ENCODE measurements around the gene SMCHD1.
"Not testable (repeated sequence)": the region's sequence is repeated elsewhere in the genome, so short reads cannot be mapped to it uniquely, and the experiment has no call there.

Gene SMCHD1

GRCh38 chr18:2707551-2708168 is 52.1 kb downstream of the SMCHD1 start:
- no peak overlapping the region for H3K4me3 ChIP-seq (ENCODE audit: low read depth, low read length)
- DNase-seq (ENCODE audit: low read depth): no peak

- no peak overlapping the region for H3K4me3 ChIP-seq (ENCODE audit: low read depth, low read length)
- no peak for DNase-seq (ENCODE audit: low read depth)
Observed at GRCh38 chr18:2709316-2709715, 53.8 kb downstream of the SMCHD1 start.

GRCh38 chr18:2714140-2714539 is 58.6 kb downstream of the SMCHD1 start:
- no peak for DNase-seq (ENCODE audit: low read depth)
- no peak overlapping the region for H3K4me3 ChIP-seq (ENCODE audit: low read depth, low read length)

GRCh38 chr18:2715990-2716389 is 60.5 kb downstream of the SMCHD1 start:
- DNase-seq (ENCODE audit: low read depth): no peak
- H3K4me3 ChIP-seq (ENCODE audit: low read depth, low read length): no peak overlapping the region

GRCh38 chr18:2716394-2717326 is 61.1 kb downstream of the SMCHD1 start:
- DNase-seq (ENCODE audit: low read depth): no peak
- no peak overlapping the region for H3K4me3 ChIP-seq (ENCODE audit: low read depth, low read length)

- H3K4me3 ChIP-seq (ENCODE audit: low read depth, low read length): no peak overlapping the region
- no peak for DNase-seq (ENCODE audit: low read depth)
Observed at GRCh38 chr18:2717407-2717806, 61.9 kb downstream of the SMCHD1 start.

- no peak for DNase-seq (ENCODE audit: low read depth)
- no peak overlapping the region for H3K4me3 ChIP-seq (ENCODE audit: low read depth, low read length)
Observed at GRCh38 chr18:2719040-2719439, 63.5 kb downstream of the SMCHD1 start.

- H3K4me3 ChIP-seq (ENCODE audit: low read depth, low read length): no peak overlapping the region
- peak; percentile 19 for DNase-seq (ENCODE audit: low read depth)
Observed at GRCh38 chr18:2723207-2723606, 67.7 kb downstream of the SMCHD1 start.

- DNase-seq (ENCODE audit: low read depth): no peak
- no peak overlapping the region for H3K4me3 ChIP-seq (ENCODE audit: low read depth, low read length)
Observed at GRCh38 chr18:2729757-2730156, 74.2 kb downstream of the SMCHD1 start.

- H3K4me3 ChIP-seq (ENCODE audit: low read depth, low read length): no peak overlapping the region
- DNase-seq (ENCODE audit: low read depth): no peak
Observed at GRCh38 chr18:2736823-2737222, 81.3 kb downstream of the SMCHD1 start.

GRCh38 chr18:2740082-2740481 is 84.6 kb downstream of the SMCHD1 start:
- DNase-seq (ENCODE audit: low read depth); H3K4me3 ChIP-seq (ENCODE audit: low read depth, low read length): not testable (repeated sequence)

GRCh38 chr18:2746274-2746673 is 90.7 kb downstream of the SMCHD1 start:
- H3K4me3 ChIP-seq (ENCODE audit: low read depth, low read length): no peak overlapping the region
- DNase-seq (ENCODE audit: low read depth): no peak

GRCh38 chr18:2758309-2758708 is 102.8 kb downstream of the SMCHD1 start:
- no peak overlapping the region for H3K4me3 ChIP-seq (ENCODE audit: low read depth, low read length)
- no peak for DNase-seq (ENCODE audit: low read depth)

- DNase-seq (ENCODE audit: low read depth): no peak
- no peak overlapping the region for H3K4me3 ChIP-seq (ENCODE audit: low read depth, low read length)
Observed at GRCh38 chr18:2774669-2775068, 119.1 kb downstream of the SMCHD1 start.

GRCh38 chr18:2776601-2777000 is 121.1 kb downstream of the SMCHD1 start:
- H3K4me3 ChIP-seq (ENCODE audit: low read depth, low read length): no peak overlapping the region
- DNase-seq (ENCODE audit: low read depth): no peak

GRCh38 chr18:2777241-2777640 is 121.7 kb downstream of the SMCHD1 start:
- no peak overlapping the region for H3K4me3 ChIP-seq (ENCODE audit: low read depth, low read length)
- DNase-seq (ENCODE audit: low read depth): no peak

- H3K4me3 ChIP-seq (ENCODE audit: low read depth, low read length): no peak overlapping the region
- no peak for DNase-seq (ENCODE audit: low read depth)
Observed at GRCh38 chr18:2780750-2781149, 125.2 kb downstream of the SMCHD1 start.

GRCh38 chr18:2787225-2787624 is 131.7 kb downstream of the SMCHD1 start:
- H3K4me3 ChIP-seq (ENCODE audit: low read depth, low read length): no peak overlapping the region
- no peak for DNase-seq (ENCODE audit: low read depth)

GRCh38 chr18:2792395-2792794 is 136.9 kb downstream of the SMCHD1 start:
- no peak for DNase-seq (ENCODE audit: low read depth)
- no peak overlapping the region for H3K4me3 ChIP-seq (ENCODE audit: low read depth, low read length)

- no peak overlapping the region for H3K4me3 ChIP-seq (ENCODE audit: low read depth, low read length)
- DNase-seq (ENCODE audit: low read depth): no peak
Observed at GRCh38 chr18:2794159-2794558, 138.6 kb downstream of the SMCHD1 start.

- no peak overlapping the region for H3K4me3 ChIP-seq (ENCODE audit: low read depth, low read length)
- no peak for DNase-seq (ENCODE audit: low read depth)
Observed at GRCh38 chr18:2797951-2798350, 142.4 kb downstream of the SMCHD1 start.
